HG02885 (cell line): ENCODE measurements around the gene RSRP1.
"Not testable (repeated sequence)": the region's sequence is repeated elsewhere in the genome, so short reads cannot be mapped to it uniquely, and the experiment has no call there.

Experiments used
- ATAC-seq: cut with Tn5 transposase; IDR thresholded peaks from one replicate; pipeline ENCODE4 v1.9.1; 2021; ENCODE audit warnings: mild to moderate bottlenecking; ENCODE audit not compliant: unreplicated experiment, poor library complexity

Gene RSRP1

DNA sequence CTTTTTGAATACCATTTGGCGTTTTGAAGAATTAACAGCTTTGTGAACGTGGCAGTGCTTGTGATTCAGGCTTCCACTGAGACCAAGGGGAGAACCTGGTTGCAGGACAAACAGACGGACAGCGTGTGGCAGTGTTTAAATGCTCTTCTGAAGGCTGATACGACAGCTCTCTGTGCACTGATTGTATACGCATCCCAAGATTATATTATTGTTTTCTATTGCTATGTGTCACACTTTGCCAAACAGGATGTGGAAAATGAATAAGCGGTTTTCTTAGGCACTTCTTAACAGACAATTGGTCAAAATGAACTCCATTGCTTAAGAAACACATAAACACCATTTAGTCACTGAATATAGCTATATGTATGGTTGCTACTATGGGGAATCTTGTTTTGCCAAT, 12.6 kb upstream of the RSRP1 start:
- not testable (repeated sequence) for ATAC-seq

GRCh38 chr1:25257196-25257595, 9.9 kb upstream of the RSRP1 start:
- no peak for ATAC-seq

- ATAC-seq: no peak
Observed at GRCh38 chr1:25256578-25256965, 9.3 kb upstream of the RSRP1 start.

DNA sequence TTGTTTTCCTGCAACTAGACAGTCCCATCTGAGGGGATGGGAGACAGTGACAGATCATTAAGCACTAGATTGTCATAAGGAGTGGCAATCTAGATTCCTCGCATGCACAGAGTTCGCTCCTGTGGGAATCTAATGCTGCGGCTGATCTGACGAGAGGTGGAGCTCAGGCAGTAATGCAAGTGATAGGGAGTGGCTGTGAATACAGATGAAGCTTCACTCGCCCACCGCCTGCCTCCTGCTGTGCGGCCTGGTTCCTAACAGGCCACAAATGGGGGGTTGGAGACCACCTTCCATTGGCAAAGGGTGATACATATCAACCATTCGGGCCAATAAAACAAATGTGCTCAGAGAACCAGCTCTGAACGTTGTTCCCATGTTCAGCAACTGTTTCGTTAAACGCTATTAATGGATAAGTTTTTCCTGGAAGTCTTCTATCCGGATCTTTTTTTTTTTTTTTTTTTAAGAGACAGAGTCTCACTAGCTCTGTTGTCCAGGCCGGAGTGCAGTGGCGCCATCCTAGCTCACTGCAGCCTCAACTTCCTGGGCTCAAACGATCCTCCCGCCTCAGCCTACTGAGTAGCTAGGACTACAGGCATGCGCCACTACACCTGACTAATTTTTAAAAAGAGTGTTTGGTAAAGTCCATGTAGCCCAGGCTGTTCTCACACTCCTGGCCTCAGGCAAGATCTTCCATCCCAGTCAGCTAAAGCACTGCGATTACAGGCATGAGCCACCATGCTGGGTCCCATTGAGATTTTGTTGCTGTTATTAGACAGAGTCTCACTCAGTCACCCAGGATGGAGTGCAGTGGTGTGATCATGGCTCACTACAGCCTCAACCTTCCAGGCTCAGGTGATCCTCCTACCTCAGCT, 8.7 kb upstream of the RSRP1 start:
- ATAC-seq: no peak

- no peak for ATAC-seq
Observed at GRCh38 chr1:25253911-25254310, 6.7 kb upstream of the RSRP1 start.

GRCh38 chr1:25247829-25248754, 838 bp upstream of the RSRP1 start:
- ATAC-seq: peak; percentile 37

DNA sequence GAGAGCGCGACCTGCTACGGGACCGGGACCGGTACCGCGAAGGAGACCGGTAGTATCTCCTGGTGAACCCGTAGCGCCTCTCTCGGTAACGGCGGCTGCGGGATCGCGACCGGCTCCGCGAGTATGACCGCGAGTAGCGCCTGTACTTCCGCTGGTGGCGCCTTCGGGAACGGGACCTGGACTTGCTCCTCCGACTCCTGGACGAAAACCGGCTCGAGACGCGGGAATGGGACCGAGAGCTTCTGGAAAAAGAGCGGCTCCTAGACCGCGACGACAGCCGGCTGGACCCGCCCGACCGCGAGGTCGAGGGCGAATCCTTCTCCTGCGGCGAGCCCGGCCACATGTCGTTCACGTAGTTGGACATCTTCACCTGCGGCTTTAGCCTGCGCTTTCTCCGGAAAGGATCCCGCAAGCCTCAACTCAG, 642 bp downstream of the RSRP1 start:
- peak; percentile 11 for ATAC-seq

GRCh38 chr1:25245809-25246599, 1.2 kb downstream of the RSRP1 start:
- no peak for ATAC-seq

DNA sequence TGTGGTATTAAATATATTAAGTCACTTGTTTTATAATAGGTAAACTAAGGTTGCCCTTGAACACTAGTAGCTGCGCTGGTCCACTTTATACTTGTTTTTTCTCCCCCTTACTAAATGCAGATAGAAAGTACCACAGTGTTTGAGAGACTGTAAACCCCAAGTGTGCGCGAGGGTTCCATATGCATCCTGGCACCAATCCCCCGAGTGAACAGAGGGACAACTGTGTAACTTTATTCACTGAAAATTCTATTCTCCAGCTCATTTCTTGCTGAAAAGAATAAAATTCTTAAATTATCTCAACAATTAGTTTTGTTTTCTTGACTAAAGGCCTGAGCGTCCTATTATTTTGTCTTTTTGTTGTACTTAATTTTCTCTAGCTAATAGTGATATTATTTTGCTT, 1.9 kb downstream of the RSRP1 start:
- ATAC-seq: no peak

GRCh38 chr1:25243907-25244306, 3.3 kb downstream of the RSRP1 start:
- no peak for ATAC-seq

DNA sequence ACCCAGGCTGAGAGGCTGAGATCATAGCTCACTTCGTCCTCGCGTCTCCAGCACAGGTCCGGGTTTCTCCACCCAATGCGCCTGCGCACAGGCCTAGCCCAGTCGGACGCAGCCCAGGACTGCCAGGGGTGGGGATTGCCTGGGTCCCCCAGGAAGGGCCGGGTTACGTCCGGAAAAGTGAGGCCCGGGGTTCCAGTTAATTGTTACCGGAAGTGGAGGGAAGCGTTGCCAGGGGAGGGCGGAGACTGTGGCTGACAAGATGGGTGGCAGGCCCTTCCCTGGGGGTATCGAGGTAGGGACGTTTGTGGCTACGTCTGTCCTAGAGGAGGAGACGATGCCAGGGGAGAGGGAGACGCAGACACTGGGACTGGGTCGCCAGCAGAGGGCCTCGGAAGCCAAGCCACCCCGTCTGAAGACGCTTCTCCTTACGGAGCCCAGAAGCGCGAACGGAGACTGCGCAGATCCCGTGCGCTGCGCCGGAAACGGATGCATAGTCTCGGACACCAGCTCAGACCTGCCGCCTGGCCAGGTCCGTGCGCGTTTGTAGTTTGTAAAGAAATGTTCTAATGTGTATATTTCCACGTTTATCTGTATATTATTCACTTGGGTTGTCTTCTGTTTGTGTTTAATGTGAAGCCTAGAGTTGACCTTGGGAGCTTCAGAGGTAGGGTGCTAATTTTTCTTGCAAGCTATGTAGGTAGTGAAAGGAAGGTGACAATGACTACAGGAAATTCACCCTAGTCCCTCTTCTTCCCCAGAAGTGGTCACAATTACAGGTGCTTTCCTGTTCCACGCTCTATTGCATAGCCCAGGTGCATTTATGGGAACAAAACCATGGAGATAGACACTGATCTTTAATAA, 7.3 kb downstream of the RSRP1 start:
- peak; percentile 71 for ATAC-seq

DNA sequence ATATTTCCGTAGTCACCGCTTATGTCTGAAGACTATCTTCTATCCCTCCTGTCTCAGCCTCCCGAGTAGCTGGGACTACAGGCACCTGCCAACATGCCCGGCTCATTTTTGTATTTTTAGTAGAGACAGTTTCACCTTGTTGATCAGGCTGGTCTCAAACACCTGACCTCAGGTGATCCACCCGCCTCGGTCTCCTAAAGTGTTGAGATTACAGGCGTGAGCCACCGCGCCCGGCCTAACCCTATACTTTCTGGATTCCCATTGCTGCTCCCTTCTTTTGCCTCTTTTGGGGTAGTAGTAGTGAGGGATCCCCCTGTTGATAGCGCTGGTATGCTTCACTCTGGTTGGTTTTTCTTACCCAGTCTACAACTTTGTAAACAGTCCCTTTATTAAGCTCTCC, 9.2 kb downstream of the RSRP1 start:
- no peak for ATAC-seq

DNA sequence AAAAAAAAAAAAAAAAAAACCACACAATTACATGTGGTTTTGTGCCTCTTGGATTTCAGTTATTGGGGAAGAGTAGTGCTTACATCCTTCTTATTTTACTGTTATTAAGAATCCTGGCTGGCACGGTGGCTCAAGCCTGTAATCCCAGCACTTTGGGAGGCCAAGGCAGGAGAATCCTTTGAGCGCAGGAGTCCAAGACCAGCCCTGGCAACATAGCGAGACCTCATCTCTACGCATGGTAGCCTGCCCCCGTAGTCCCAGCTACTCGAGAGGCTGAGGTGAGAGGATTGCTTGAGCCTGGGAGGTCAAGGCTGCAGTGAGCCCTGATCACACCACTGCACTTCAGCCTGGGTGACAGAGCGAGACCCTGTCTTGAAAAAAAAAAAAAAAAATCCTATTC, 11.0 kb downstream of the RSRP1 start:
- not testable (repeated sequence) for ATAC-seq

- not testable (repeated sequence) for ATAC-seq
Observed at GRCh38 chr1:25235411-25235810, 11.8 kb downstream of the RSRP1 start.

DNA sequence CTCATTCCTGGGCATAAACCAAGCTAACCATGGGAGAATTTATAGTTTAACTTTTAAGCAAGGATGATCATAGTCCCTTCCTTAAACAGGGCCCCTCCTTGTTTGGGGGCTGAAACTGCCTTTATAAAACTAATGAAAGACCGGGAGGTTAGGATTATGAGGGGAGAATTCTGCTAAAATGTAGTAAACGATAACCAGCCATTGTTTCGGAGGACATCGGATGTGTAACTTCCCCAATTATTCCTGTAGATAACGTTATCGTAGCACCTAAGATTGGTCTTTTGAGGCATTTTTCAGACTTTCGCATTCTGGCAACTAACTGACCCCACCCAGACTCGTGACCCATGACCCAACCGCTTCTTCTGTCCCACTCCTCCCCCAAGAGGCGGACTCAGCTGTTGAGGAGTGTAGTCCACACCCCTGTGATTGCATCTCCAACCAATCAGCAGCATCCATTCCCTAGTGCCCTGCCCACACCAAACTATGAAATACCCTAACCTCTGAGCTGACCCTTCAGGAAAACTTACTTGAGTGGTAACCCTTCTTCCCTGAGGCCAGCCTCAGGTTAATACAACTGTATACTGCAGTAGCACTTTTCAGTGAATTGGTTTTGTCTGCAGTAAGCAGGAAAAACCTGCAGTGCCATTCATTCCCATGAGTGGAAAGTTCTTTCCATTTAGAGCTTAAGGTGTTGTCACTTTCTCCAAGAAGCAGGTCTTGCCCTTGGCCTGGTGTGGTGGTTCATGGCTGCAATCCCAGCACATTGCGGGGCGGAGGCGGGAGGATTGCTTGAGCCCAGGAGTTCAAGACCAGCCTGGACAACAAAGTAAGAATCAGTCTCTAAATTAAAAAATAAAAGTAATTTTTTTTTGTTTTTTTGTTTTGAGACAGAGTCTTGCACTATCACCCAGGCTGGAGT, 14.1 kb downstream of the RSRP1 start:
- ATAC-seq: peak; percentile 63

- peak; percentile 78 for ATAC-seq
Observed at GRCh38 chr1:25232027-25232865, 15.0 kb downstream of the RSRP1 start, which contains the start of gene SYF2. SYF2 (minus strand) TSS chr1:25232502; CDS start chr1:25232467, 35 bp downstream.

GRCh38 chr1:25223471-25223870, 23.8 kb downstream of the RSRP1 start:
- ATAC-seq: no peak
